T-helper 1 cell treated with Interleukin-12 subunit alpha and Interleukin-12 subunit beta and Interleukin-4 antibody, amounts not matched to agents 30 μg/mL and 1 μg/mL, for 36 hours (primary cell): Measurements from ENCODE around the gene SPRR3.

Source experiments
- H3K27ac Mint-ChIP-seq: one replicate; pipeline ENCODE4 v1.8.0; 2021; ENCODE audit warnings: mild to moderate bottlenecking, mixed read lengths
- H3K27me3 Mint-ChIP-seq: one replicate; pipeline ENCODE4 v1.8.0; 2021; ENCODE audit warnings: low read depth, mixed read lengths
- H3K36me3 Mint-ChIP-seq: one replicate; pipeline ENCODE4 v1.8.0; 2021; ENCODE audit warnings: low read depth, mixed read lengths
- H3K4me1 Mint-ChIP-seq: one replicate; pipeline ENCODE4 v1.8.0; 2021; ENCODE audit warnings: low read depth, mixed read lengths
- H3K4me3 Mint-ChIP-seq: one replicate; pipeline ENCODE4 v1.8.0; 2021; ENCODE audit warnings: mild to moderate bottlenecking, moderate library complexity, mixed read lengths
- H3K9me3 Mint-ChIP-seq: one replicate; pipeline ENCODE4 v1.8.0; 2021; ENCODE audit warnings: mixed read lengths

Gene SPRR3

GRCh38 chr1:153001382-153001781 is at the start of gene SPRR3:
TSS of gene SPRR3 (plus strand) at chr1:153001749. CDS start at chr1:153003021, 1,272 bp downstream.
- no peak within 1 kb of the TSS for H3K27ac Mint-ChIP-seq
- H3K27me3 Mint-ChIP-seq: no peaks in the 10 kb centered on the region
- H3K36me3 Mint-ChIP-seq: no peaks in the 10 kb centered on the region
- no peaks in the 10 kb centered on the region for H3K4me1 Mint-ChIP-seq
- H3K9me3 Mint-ChIP-seq: no peaks in the 10 kb centered on the region
- no peak within 1 kb of the TSS for H3K4me3 Mint-ChIP-seq

GRCh38 chr1:152953761-152954160 is 47.8 kb upstream of the SPRR3 start:
- H3K27ac Mint-ChIP-seq: no peak overlapping the region
- no peak overlapping the region for H3K4me3 Mint-ChIP-seq

GRCh38 chr1:152954436-152954835 is 47.1 kb upstream of the SPRR3 start:
- Mint-ChIP-seq H3K36me3 (no peaks in the 10 kb centered on the region), H3K9me3 (no peaks in the 10 kb centered on the region), H3K27me3 (no peaks in the 10 kb centered on the region), H3K4me3 (no peak overlapping the region), H3K4me1 (no peaks in the 10 kb centered on the region), H3K27ac (no peak overlapping the region)

More at GRCh38 chr1:152953761-152954160, 47.8 kb upstream of the SPRR3 start:
- Mint-ChIP-seq H3K4me1 (no peaks in the 10 kb centered on the region), H3K27me3 (no peaks in the 10 kb centered on the region), H3K9me3 (no peaks in the 10 kb centered on the region), H3K36me3 (no peaks in the 10 kb centered on the region)

- Mint-ChIP-seq H3K4me1 (no peaks in the 10 kb centered on the region), H3K9me3 (no peaks in the 10 kb centered on the region), H3K27ac (no peak overlapping the region), H3K27me3 (no peaks in the 10 kb centered on the region), H3K4me3 (no peak overlapping the region), H3K36me3 (no peaks in the 10 kb centered on the region)
Measured at GRCh38 chr1:152957561-152957960, 44.0 kb upstream of the SPRR3 start.

GRCh38 chr1:152959273-152959672 is 42.3 kb upstream of the SPRR3 start:
- Mint-ChIP-seq H3K4me3 (no peak overlapping the region), H3K27ac (no peak overlapping the region), H3K27me3 (no peaks in the 10 kb centered on the region), H3K4me1 (no peaks in the 10 kb centered on the region), H3K9me3 (no peaks in the 10 kb centered on the region), H3K36me3 (no peaks in the 10 kb centered on the region)

GRCh38 chr1:152959801-152960451 is 41.6 kb upstream of the SPRR3 start:
- Mint-ChIP-seq H3K4me1 (no peaks in the 10 kb centered on the region), H3K27ac (no peak overlapping the region), H3K4me3 (no peak overlapping the region), H3K36me3 (no peaks in the 10 kb centered on the region), H3K27me3 (no peaks in the 10 kb centered on the region), H3K9me3 (no peaks in the 10 kb centered on the region)

GRCh38 chr1:152960452-152961044 is 41.0 kb upstream of the SPRR3 start:
- Mint-ChIP-seq H3K4me1 (no peaks in the 10 kb centered on the region), H3K27me3 (no peaks in the 10 kb centered on the region), H3K9me3 (no peaks in the 10 kb centered on the region), H3K27ac (no peak overlapping the region), H3K4me3 (no peak overlapping the region), H3K36me3 (no peaks in the 10 kb centered on the region)

- no peaks in the 10 kb centered on the region for H3K9me3 Mint-ChIP-seq
- H3K4me3 Mint-ChIP-seq: no peak overlapping the region
- H3K4me1 Mint-ChIP-seq: no peaks in the 10 kb centered on the region
- no peaks in the 10 kb centered on the region for H3K36me3 Mint-ChIP-seq
- no peak overlapping the region for H3K27ac Mint-ChIP-seq
- H3K27me3 Mint-ChIP-seq: no peaks in the 10 kb centered on the region
Measured at GRCh38 chr1:152961226-152961891, 40.2 kb upstream of the SPRR3 start.

GRCh38 chr1:152962876-152963415 is 38.6 kb upstream of the SPRR3 start:
- Mint-ChIP-seq H3K27me3 (no peaks in the 10 kb centered on the region), H3K4me3 (no peak overlapping the region), H3K4me1 (no peaks in the 10 kb centered on the region), H3K36me3 (no peaks in the 10 kb centered on the region), H3K9me3 (no peaks in the 10 kb centered on the region), H3K27ac (no peak overlapping the region)

GRCh38 chr1:152964536-152964935 is 37.0 kb upstream of the SPRR3 start:
- no peak overlapping the region for H3K4me3 Mint-ChIP-seq
- no peaks in the 10 kb centered on the region for H3K27me3 Mint-ChIP-seq
- H3K4me1 Mint-ChIP-seq: no peaks in the 10 kb centered on the region
- no peaks in the 10 kb centered on the region for H3K36me3 Mint-ChIP-seq
- H3K27ac Mint-ChIP-seq: no peak overlapping the region
- no peaks in the 10 kb centered on the region for H3K9me3 Mint-ChIP-seq

GRCh38 chr1:152965853-152966252 is 35.7 kb upstream of the SPRR3 start:
- Mint-ChIP-seq H3K27ac (no peak overlapping the region), H3K36me3 (no peaks in the 10 kb centered on the region), H3K4me1 (no peaks in the 10 kb centered on the region), H3K4me3 (no peak overlapping the region), H3K9me3 (no peaks in the 10 kb centered on the region), H3K27me3 (no peaks in the 10 kb centered on the region)

GRCh38 chr1:152967201-152967600 is 34.3 kb upstream of the SPRR3 start:
- H3K27ac Mint-ChIP-seq: no peak overlapping the region
- no peaks in the 10 kb centered on the region for H3K27me3 Mint-ChIP-seq
- H3K9me3 Mint-ChIP-seq: no peaks in the 10 kb centered on the region
- no peaks in the 10 kb centered on the region for H3K4me1 Mint-ChIP-seq
- H3K36me3 Mint-ChIP-seq: no peaks in the 10 kb centered on the region
- no peak overlapping the region for H3K4me3 Mint-ChIP-seq

GRCh38 chr1:152968248-152968647 is 33.3 kb upstream of the SPRR3 start:
- no peaks in the 10 kb centered on the region for H3K27me3 Mint-ChIP-seq

GRCh38 chr1:152969036-152969435 is 32.5 kb upstream of the SPRR3 start:
- Mint-ChIP-seq H3K9me3 (no peaks in the 10 kb centered on the region), H3K27me3 (no peaks in the 10 kb centered on the region), H3K4me1 (no peaks in the 10 kb centered on the region), H3K4me3 (no peak overlapping the region), H3K27ac (no peak overlapping the region), H3K36me3 (no peaks in the 10 kb centered on the region)

More at GRCh38 chr1:152968248-152968647, 33.3 kb upstream of the SPRR3 start:
- Mint-ChIP-seq H3K4me1 (no peaks in the 10 kb centered on the region), H3K9me3 (no peaks in the 10 kb centered on the region), H3K4me3 (no peak overlapping the region), H3K36me3 (no peaks in the 10 kb centered on the region), H3K27ac (no peak overlapping the region)

- H3K4me1 Mint-ChIP-seq: no peaks in the 10 kb centered on the region
- no peak within 1 kb of the TSS for H3K27ac Mint-ChIP-seq
- no peak within 1 kb of the TSS for H3K4me3 Mint-ChIP-seq
- no peaks in the 10 kb centered on the region for H3K36me3 Mint-ChIP-seq
- H3K9me3 Mint-ChIP-seq: no peaks in the 10 kb centered on the region
- no peaks in the 10 kb centered on the region for H3K27me3 Mint-ChIP-seq
Measured at GRCh38 chr1:152970495-152970894, 31.1 kb upstream of the SPRR3 start, which contains the start of gene SPRR4. TSS of gene SPRR4 (plus strand) at chr1:152970648. CDS start at chr1:152971891, 1,243 bp downstream.
